PC-9 (cell line): ENCODE results near the gene WDR43. TPM values are rescaled to one million over a fixed set of nuclear protein-coding genes. Genes with fewer than 3 reads are reported as not detected.

ENCODE experiments used
- BruUV-seq: library from RNA; stranded (reverse); fragments of 400-500 nt; replicated peaks from 2 replicates; lab custom pipeline; 2021; lab: Mats Ljungman, UMichigan
- CTCF ChIA-PET: fragments of 300-600 bp; sonication (Branson Sonifier 250); formaldehyde crosslinking; loops from one replicate; lab custom pipeline; 2022; ENCODE audit warnings: antibody characterized with exemption; lab: Charles Lee
- POLR2A ChIA-PET: fragments of 300-600 bp; sonication (Branson Sonifier 250); formaldehyde crosslinking; loops from one replicate; lab custom pipeline; 2022; ENCODE audit warnings: antibody characterized with exemption; ENCODE audit not compliant: unreplicated experiment; lab: Charles Lee
- DNase-seq, 2 experiments: peaks; one replicate each; pipeline versions ENCODE4 v3.0.0 to v3.0.0-alpha.2; 2015 to 2022; ENCODE audit warnings: mixed read lengths in 1 of 2
- H2AFZ ChIP-seq: fragments of 200-600 bp; sonication (generic); 2 replicates; pipeline ENCODE4 v1.8.1; 2017; ENCODE audit warnings: antibody characterized with exemption
- H3F3A ChIP-seq: fragments of 200-600 bp; sonication (generic); 2 replicates; pipeline ENCODE4 v1.8.1; 2017; ENCODE audit warnings: antibody characterized with exemption, mild to moderate bottlenecking, low read depth; ENCODE audit not compliant: insufficient read depth
- H3K27ac ChIP-seq: fragments of 200-600 bp; sonication (generic); 2 replicates; pipeline ENCODE4 v1.6.1; 2016; ENCODE audit warnings: mixed run types
- H3K27me3 ChIP-seq: fragments of 200-600 bp; sonication (generic); 2 replicates; pipeline ENCODE4 v1.6.1; 2016; ENCODE audit warnings: low read depth, mixed run types; ENCODE audit not compliant: insufficient read depth
- H3K36me3 ChIP-seq: fragments of 200-600 bp; sonication (generic); 2 replicates; pipeline ENCODE4 v1.6.1; 2016; ENCODE audit warnings: low read depth, mixed run types
- H3K4me1 ChIP-seq: fragments of 200-600 bp; sonication (generic); replicated peaks from 2 replicates; pipeline ENCODE4 v1.6.1; 2016; ENCODE audit warnings: mixed run types; ENCODE audit not compliant: insufficient read depth
- H3K4me2 ChIP-seq: fragments of 200-600 bp; sonication (generic); 2 replicates; pipeline ENCODE4 v1.6.1; 2017; ENCODE audit warnings: mixed run types
- H3K4me3 ChIP-seq: fragments of 200-600 bp; sonication (generic); 2 replicates; pipeline ENCODE4 v1.6.1; 2016; ENCODE audit warnings: mixed run types
- H3K79me2 ChIP-seq: fragments of 200-600 bp; sonication (generic); 2 replicates; pipeline ENCODE4 v1.6.1; 2017; ENCODE audit warnings: low read depth, mixed run types
- H3K9me2 ChIP-seq: fragments of 200-600 bp; sonication (generic); 2 replicates; pipeline ENCODE4 v1.8.1; 2017; ENCODE audit warnings: mild to moderate bottlenecking; ENCODE audit not compliant: insufficient read depth
- H3K9me3 ChIP-seq: fragments of 200-600 bp; sonication (generic); 2 replicates; pipeline ENCODE4 v1.8.1; 2016; ENCODE audit warnings: low read depth; ENCODE audit not compliant: insufficient read depth
- H4K20me1 ChIP-seq: fragments of 200-600 bp; sonication (generic); 2 replicates; pipeline ENCODE4 v1.8.1; 2017; ENCODE audit not compliant: insufficient read depth
- CTCF ChIP-seq: fragments of 200-600 bp; sonication (generic); conservative IDR thresholded peaks from 2 replicates; pipeline ENCODE4 v1.6.1; 2017; ENCODE audit warnings: mixed run types, antibody characterized with exemption, mild to moderate bottlenecking, moderate library complexity
- EZH2 ChIP-seq: fragments of 200-600 bp; sonication (generic); IDR thresholded peaks from 2 replicates; pipeline ENCODE4 v1.8.0; 2017; ENCODE audit warnings: antibody characterized with exemption, low read depth
- intact Hi-C: fragments of 100-400 bp; cut with micrococcal nuclease; formaldehyde crosslinking; loops from one replicate; pipeline ENCODE4 v1.10.0; 2022; ENCODE audit not compliant: unreplicated experiment
- total RNA-seq: library from RNA; stranded (reverse); gene quantifications from 2 replicates; pipeline ENCODE4 v1.2.3, GENCODE V29; 2021

WDR43 gene
- total RNA-seq, 1 experiment from 2014 or later: 57.9 TPM

GRCh38 chr2:28991021-28991420 lies 96.6 kb downstream of the WDR43 start:
- no peaks in the 10 kb centered on the region for H3K9me2 ChIP-seq
- no peaks in the 10 kb centered on the region for H4K20me1 ChIP-seq
- no peaks in the 10 kb centered on the region for H3K36me3 ChIP-seq
- H3K9me3 ChIP-seq: no peaks in the 10 kb centered on the region
- no peak overlapping the region for H3K4me3 ChIP-seq
- intact Hi-C loops: no loop called here
- CTCF ChIA-PET: no interaction called here
- H3K27ac ChIP-seq: no peak overlapping the region
- H3K4me2 ChIP-seq: no peak overlapping the region
- 0 out of 2 replicates have a peak, but pooled peaks cover 5% of the 10 kb centered on the region for H3F3A ChIP-seq
- H2AFZ ChIP-seq: no peak overlapping the region
- BruUV-seq: no TSS peak
- H3K4me1 ChIP-seq: peaks cover 13% of the 10 kb centered on the region
- DNase-seq: no peak
- H3K27me3 ChIP-seq: no peaks in the 10 kb centered on the region
- POLR2A ChIA-PET: no interaction called here
- no peaks in the 10 kb centered on the region for H3K79me2 ChIP-seq
- TF ChIP-seq EZH2 (no peak), CTCF (no peak)

GRCh38 chr2:28991460-28991859 lies 97.0 kb downstream of the WDR43 start:
- BruUV-seq: no TSS peak
- POLR2A ChIA-PET: no interaction called here
- Histone ChIP-seq H3K36me3 (no peaks in the 10 kb centered on the region), H3K9me3 (no peaks in the 10 kb centered on the region), H3K4me2 (no peak overlapping the region), H3K27me3 (no peaks in the 10 kb centered on the region), H3K27ac (no peak overlapping the region), H3K4me3 (no peak overlapping the region), H3F3A (0 out of 2 replicates have a peak, but pooled peaks cover 5% of the 10 kb centered on the region), H2AFZ (no peak overlapping the region), H4K20me1 (no peaks in the 10 kb centered on the region), H3K79me2 (no peaks in the 10 kb centered on the region), H3K9me2 (no peaks in the 10 kb centered on the region), H3K4me1 (peaks cover 13% of the 10 kb centered on the region)
- no peak for DNase-seq
- TF ChIP-seq EZH2: no peak
- TF ChIP-seq CTCF: no peak
- intact Hi-C loops: no loop called here
- CTCF ChIA-PET: no interaction called here

- no peaks in the 10 kb centered on the region for H3K9me3 ChIP-seq
- H3K4me2 ChIP-seq: peak overlapping the region; percentile 39
- BruUV-seq: no TSS peak
- DNase-seq: peak; percentile 66 to 88
- CTCF ChIA-PET: no interaction called here
- H2AFZ ChIP-seq: no peak overlapping the region
- no peaks in the 10 kb centered on the region for H3K27me3 ChIP-seq
- H3K4me3 ChIP-seq: no peak overlapping the region
- POLR2A ChIA-PET: interaction anchor here (0.7 kb wide), 1 partner anchor 132 kb away, joined by 3 read pairs; no protein-coding TSS in a partner anchor
- H3K36me3 ChIP-seq: no peaks in the 10 kb centered on the region
- intact Hi-C loops: loop anchor here (1.0 kb wide), 1 partner anchor 17 kb away; no protein-coding TSS in a partner anchor
- 0 out of 2 replicates have a peak, but pooled peaks have one; percentile 7 for TF ChIP-seq CTCF
- TF ChIP-seq EZH2: no peak
- H3K4me1 ChIP-seq: peaks cover 13% of the 10 kb centered on the region
- H4K20me1 ChIP-seq: no peaks in the 10 kb centered on the region
- H3F3A ChIP-seq: 0 out of 2 replicates have a peak, but pooled peaks cover 5% of the 10 kb centered on the region
- H3K27ac ChIP-seq: no peak overlapping the region
- no peaks in the 10 kb centered on the region for H3K79me2 ChIP-seq
- H3K9me2 ChIP-seq: no peaks in the 10 kb centered on the region
Observed at GRCh38 chr2:28993206-28993960, 98.9 kb downstream of the WDR43 start.
